ENCODE data around the gene POPDC2. TPM values are rescaled to one million over a fixed set of nuclear protein-coding genes. Genes with fewer than 3 reads are reported as not detected.

The POPDC2 gene
- total and polyA plus RNA-seq, 2 donors (not counting 3 experiments of a cell fraction or from before 2014, with no cell fraction given), result 0.57 to 0.66 TPM

DNA sequence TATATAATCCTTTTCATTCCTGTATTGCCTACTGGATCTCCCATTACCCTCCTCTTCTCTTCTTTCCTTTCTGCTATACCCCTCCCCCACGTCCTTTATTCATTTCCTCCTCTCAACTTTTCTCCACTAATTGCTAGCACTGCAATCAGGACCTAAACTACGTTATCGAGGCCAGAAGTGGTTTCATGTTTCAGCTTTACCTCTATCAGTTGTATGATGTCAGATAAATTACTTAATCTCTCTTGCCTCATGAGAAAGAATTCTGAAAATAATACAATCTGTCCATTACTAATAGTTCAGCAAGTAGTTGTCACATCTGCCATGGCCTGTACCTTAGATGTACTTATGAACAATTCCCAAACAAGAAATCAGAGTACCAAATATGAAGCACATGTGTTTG, 10.6 kb downstream of the POPDC2 start:
- H3K9me1 ChIP-seq (replicated peaks; ENCODE audit: control insufficient read depth, extremely low read depth, insufficient read depth, low read length), result no peaks in the 10 kb centered on the region
- no peak overlapping the region for H3K9ac ChIP-seq (replicated peaks; ENCODE audit: extremely low read depth, insufficient read depth, low read length)
- FAIRE-seq, result no peak
- dilution Hi-C loops (cut with MboI; ENCODE audit: extremely low pct_ligation_motif_present, low sequenced_read_pairs), result no loop called here
- no peaks in the 10 kb centered on the region for H3K9me3 ChIP-seq (replicated peaks; ENCODE audit: control insufficient read depth, insufficient read depth, low read length)
- H2AFZ ChIP-seq (ENCODE audit: low read depth, low read length), result no peak overlapping the region
- no peak overlapping the region for H3K4me2 ChIP-seq (ENCODE audit: insufficient read depth, low read length)
- peaks cover 4% of the 10 kb centered on the region for H3K4me1 ChIP-seq (ENCODE audit: control insufficient read depth, extremely low read depth, insufficient read depth, low read length)
- no peak overlapping the region for H3K4me3 ChIP-seq (replicated peaks in 1 of 3; ENCODE audit: insufficient read depth in 1 of 3, low read depth in 1 of 3, low read length in 3 of 3)
- TF ChIP-seq JUN (IDR thresholded peaks at IDR 0.05; ENCODE audit: borderline replicate concordance, insufficient read depth, insufficient read length, low read depth) (no peak), POLR2A (IDR thresholded peaks at IDR 0.05; ENCODE audit: low read depth, low read length) (no peak), POLR2AphosphoS5 (IDR thresholded peaks at IDR 0.05; ENCODE audit: insufficient read depth, low read depth, low read length) (no peak), FOS (IDR thresholded peaks at IDR 0.05; ENCODE audit: borderline replicate concordance, insufficient read depth, low read length) (no peak), EZH2 (IDR thresholded peaks at IDR 0.05; ENCODE audit: borderline replicate concordance, low read depth, low read length, severe bottlenecking) (no peak)
- TF ChIP-seq, protein P1, sequence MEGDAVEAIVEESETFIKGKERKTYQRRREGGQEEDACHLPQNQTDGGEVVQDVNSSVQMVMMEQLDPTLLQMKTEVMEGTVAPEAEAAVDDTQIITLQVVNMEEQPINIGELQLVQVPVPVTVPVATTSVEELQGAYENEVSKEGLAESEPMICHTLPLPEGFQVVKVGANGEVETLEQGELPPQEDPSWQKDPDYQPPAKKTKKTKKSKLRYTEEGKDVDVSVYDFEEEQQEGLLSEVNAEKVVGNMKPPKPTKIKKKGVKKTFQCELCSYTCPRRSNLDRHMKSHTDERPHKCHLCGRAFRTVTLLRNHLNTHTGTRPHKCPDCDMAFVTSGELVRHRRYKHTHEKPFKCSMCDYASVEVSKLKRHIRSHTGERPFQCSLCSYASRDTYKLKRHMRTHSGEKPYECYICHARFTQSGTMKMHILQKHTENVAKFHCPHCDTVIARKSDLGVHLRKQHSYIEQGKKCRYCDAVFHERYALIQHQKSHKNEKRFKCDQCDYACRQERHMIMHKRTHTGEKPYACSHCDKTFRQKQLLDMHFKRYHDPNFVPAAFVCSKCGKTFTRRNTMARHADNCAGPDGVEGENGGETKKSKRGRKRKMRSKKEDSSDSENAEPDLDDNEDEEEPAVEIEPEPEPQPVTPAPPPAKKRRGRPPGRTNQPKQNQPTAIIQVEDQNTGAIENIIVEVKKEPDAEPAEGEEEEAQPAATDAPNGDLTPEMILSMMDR (IDR thresholded peaks at IDR 0.05; ENCODE audit: extremely low read depth in 1 of 2, insufficient read depth in 1 of 2, low read depth in 1 of 2, low read length in 2 of 2), result no peak
- BruUV-seq (replicated peaks), result no TSS peak
- intact Hi-C loops (cut with micrococcal nuclease), result no loop called here
- ChIA-PET CTCF (interaction anchor here (1.4 to 1.8 kb wide), 2 partner anchors 14 to 45 kb away, joined by 4 to 6 read pairs; no protein-coding TSS in a partner anchor), POLR2A (no interaction called here)
- H4K20me1 ChIP-seq (replicated peaks; ENCODE audit: control insufficient read depth, extremely low read depth, insufficient read depth, low read length), result no peaks in the 10 kb centered on the region
- H3K79me2 ChIP-seq (ENCODE audit: control insufficient read depth, insufficient read depth, low read length), result no peaks in the 10 kb centered on the region
- no peak for DNase-seq (ENCODE audit: low read depth, low spot score)
- no peak overlapping the region for H3K27ac ChIP-seq (ENCODE audit: insufficient read depth, low read depth, low read length)
- no peaks in the 10 kb centered on the region for H3K36me3 ChIP-seq (ENCODE audit: control insufficient read depth in 2 of 2, extremely low read depth in 1 of 2, insufficient read depth in 2 of 2, low read length in 2 of 2)
- H3K27me3 ChIP-seq (ENCODE audit: control insufficient read depth in 2 of 2, insufficient read depth in 2 of 2, low read length in 2 of 2), result no peaks in the 10 kb centered on the region

Data from endothelial cell of umbilical vein (primary cell).